Ecto neural progenitor cell (in vitro differentiated cells): ENCODE results near the gene KCNK7.

Source experiments
- DNase-seq: peaks from one replicate; pipeline ENCODE4 v3.0.0-alpha.2; 2018; ENCODE audit warnings: low spot score

Gene KCNK7

DNA sequence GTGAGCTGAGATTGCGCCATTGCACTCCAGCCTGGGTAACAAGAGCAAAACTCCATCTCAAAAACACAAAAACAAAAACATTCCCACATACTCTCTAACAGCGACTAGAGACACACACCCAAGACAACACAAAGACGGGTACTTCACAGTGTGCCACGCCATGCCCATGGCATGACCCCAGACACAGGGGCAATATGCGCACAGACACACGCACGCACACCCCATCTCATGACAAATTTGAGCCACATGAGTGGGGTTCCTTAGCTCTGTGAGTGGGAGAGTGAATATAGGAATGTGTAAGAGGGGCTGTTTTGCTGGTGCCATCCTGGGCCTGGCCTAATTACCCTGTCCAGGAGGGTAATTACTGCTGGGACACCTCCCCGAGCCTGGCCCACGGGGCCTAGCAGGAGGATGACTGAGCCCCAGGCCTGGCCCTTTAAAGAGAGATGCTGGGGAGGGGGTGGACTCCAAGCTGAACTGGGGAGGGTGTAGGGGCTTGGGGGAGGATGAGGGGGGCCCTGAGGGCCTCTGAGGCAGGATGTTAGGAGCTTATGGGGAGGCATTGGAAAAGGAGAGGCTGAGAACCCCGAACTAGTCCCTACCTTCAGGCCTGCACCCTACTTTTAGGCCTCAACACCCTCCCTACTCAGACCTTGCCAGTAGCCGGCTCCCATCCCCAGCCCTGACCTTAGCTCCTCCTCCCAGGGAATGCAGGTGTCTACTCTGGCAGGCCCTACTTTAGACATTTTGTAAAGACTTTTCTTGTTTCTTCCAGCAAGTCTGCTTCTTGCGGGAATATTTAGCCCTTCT, 38.9 kb downstream of the KCNK7 start:
- DNase-seq, result no peak

DNA sequence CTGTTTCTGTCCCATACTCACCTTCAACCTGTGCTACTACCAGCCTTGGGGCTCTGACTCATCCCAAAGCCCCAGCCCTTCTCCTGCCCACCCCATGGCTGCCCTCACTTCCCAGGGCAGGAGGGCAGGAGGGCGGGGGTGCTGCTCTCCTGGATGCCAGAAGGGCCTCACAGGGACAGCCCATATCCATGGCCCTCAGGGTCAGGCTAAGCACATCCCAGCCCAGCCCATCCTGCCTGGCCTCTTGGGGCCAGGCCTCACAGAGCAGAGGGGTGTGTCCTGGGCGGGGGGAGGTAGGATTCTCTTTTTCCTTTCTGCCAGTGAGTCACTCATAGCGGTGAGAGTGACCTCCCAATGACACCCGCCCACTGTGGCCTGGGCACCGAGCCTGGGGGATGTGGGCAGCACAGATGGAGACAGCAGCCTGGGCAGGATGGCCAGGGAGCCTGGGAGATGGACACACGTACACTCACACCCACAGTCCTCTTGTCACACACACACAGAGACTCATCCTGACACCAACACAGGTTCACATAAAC, 39.8 kb downstream of the KCNK7 start:
- no peak for DNase-seq

DNA sequence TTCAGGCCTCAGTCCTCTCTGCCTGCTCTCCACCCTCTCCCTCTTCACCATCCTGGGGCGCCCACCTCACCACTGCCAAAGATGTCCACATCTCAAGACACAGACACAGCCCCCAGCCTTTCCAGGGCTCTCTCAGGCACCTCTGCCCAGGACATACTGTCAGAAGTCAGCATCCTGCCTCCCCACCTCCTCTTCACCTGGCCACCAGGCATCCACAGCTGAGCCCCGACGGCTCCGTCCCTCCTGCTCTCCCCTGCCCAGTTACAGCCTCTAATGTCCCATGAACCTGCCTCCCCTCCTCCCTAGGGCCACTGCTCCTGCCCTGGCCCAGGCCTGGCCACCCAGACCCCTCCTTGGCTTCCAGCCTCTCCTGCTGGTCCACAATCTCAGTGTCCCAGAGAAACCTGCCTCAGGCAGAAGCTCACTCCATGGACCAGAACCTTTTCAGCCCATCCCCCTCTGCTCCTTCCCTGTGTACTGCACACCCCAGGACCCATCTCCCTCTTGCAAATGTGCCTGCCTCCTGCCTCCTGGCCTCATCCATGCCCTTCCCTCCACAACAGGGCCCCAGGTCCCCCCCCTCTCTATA, 40.7 kb downstream of the KCNK7 start:
- DNase-seq, result no peak

DNA sequence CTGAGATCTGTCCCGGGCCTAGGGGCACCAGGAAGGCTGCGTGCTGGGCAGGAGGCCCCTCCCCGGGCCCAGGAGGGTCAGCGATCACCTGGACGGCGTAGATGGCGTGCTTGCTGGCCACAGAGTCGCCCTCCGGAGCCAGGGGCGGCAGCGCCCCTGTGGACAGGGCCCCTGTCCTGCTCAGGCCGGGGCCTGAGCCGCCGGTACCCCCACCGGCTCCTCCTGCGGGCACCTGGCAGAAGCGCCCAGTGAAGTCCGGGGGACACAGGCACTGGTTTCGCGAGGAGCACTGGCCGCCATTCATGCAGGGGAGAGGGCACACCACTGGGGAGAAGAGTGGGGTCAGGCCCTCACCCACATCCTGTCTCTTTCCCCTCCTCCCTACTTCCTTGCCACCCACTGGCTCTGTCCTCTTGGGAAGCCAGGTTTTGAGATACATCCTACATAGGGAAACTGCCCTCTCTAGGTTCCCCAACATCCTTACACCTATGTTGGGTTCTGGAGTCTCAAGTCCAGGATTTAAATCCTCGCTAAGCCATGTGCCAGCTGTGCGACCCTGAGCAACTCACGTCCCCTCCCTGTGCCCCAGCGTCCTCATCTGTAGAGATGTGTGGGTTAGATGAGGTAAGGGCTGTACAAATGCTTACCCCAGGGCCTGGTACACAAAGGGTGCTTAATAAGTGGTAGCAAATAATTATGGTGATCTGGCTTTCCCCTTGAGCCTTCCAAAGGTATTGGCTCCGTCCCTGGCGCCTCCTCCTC, 41.4 kb downstream of the KCNK7 start:
- no peak for DNase-seq

DNA sequence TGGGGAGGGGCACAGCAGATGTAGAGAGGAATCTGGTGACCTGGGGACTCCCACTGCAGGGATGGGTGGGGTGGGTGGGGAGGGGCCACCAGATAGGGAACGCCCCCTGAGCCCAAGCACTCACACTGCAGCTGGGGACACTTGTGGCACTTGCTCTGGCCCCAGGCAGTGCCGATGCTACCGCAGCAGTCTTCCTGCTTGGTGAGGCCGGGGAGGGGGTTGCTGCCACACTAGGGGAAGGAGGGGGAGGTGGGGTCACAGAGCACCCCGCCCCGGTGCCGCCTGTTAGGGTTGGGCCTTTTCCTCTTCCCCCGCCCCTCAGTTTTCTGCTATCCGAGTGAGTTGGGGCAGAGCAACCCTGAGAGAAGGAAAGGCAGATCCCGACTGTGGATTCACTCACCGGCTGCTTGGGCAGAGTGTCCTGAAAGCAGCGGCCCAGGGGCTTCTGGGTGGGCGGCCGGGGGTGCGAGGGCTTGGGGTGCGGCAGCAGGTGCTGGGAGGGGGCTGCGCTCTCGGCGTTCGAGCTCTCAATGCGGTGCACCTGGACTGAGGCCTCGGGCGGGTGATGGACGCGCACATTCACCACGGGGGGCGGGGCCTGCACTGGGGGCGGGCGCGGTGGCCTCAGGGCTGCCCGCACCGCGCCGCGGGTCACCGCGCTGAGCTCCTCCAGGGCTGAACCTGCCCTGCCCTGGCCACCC, 42.1 kb downstream of the KCNK7 start:
- DNase-seq, result peak; percentile 75

DNA sequence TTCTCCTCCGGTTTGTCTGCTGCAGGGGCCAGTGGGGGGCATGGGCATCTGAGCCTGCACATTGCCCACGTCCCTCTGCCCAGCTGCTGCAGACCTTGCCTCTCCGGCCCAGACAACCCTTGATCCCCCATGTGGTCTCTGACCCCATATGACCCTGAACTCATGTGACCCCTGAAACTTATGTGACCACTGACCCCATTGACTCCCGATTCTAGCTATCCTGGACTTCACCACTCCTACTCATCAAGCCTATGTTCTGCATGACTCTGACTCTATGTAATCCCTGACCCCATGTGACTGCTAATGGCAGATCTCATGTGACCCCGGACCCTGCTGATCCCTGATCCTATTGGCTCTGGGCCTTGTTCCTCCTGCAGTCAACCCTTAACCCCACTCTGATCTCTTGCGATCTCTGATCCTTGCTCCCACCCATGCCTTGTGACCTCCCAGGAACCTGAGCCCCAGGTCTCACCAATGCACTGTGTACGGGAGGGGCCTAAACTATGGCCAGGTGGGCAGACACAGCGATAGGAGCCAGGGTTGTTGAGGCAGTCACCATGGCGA, 43.1 kb downstream of the KCNK7 start:
- DNase-seq, result no peak

DNA sequence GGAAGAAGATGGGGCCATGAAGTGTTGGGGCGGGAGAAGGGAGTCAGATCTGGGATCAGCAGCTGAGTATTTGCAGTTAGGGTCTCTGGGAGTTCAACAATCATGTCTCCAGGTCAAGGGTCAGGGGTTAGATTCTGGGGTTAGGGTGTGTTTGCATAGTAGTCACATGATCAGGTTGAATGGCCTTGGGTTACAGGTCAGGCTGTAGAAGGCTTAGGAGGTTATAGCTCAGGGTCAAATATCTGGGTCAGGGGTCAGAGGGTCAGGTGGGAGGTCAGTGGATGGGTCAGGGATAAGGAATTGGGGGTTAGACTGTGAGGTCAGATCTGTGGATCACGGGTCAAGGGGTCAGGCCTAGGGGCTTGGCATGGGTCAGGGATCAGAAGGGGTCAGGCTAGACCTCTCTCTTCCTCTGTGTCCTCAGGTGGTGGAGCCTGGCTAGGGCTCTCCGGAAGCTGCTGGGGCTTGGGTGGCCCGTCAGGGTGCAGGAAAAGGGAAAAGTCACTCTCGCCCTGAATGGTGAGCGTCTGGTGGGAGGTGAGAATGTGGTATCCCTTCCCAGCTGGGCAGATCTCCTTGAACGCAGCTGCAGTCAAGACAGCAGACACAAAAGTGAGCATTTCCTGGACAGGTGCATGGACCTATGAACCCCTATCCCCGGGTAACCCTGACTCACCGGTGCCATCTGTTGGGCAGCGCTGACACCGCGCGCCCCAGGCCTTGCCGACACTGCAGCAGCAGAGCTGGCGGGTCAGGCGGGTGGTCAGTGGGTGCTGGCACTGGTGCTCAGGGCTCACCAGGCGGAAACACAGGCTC, 43.8 kb downstream of the KCNK7 start:
- peak; percentile 69 for DNase-seq

DNA sequence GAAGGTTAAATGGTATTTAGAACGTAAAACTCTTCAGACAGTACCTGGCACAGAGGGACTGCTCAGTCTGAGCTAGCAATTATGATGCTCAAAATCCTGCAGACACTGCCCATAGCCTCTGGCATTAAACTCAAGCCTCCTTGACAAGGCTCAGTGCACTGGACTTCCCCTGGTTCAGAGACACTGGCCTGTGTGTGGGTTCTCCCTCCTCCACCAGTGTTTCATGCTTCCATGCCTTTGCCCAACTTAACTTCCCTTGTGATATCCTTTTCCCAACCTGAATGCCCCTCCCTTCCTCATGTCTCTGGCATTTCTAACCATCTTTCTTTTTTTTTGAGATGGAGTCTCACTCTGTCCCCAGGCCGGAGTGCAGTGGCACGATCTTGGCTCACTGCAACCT, 46.5 kb downstream of the KCNK7 start:
- no peak for DNase-seq

DNA sequence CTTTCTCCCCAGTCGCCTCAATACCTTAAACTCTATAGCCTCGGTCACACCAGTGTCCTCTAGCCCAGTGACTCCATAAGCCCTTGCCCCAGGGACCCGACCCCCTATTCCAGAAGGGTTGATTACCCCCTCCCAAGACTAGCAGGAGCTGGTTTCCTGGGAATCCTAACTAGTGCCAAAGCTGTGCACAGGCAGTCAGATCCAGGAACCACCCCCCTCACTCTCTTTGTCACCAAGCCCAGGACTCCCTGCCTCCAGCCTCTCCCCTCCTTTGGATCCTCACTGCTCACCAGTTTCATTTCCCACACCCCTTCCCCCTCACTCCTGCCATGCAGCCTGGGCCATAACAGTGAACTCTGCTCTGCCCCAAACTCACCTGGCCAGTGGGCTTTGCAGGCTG, 47.2 kb downstream of the KCNK7 start:
- no peak for DNase-seq

DNA sequence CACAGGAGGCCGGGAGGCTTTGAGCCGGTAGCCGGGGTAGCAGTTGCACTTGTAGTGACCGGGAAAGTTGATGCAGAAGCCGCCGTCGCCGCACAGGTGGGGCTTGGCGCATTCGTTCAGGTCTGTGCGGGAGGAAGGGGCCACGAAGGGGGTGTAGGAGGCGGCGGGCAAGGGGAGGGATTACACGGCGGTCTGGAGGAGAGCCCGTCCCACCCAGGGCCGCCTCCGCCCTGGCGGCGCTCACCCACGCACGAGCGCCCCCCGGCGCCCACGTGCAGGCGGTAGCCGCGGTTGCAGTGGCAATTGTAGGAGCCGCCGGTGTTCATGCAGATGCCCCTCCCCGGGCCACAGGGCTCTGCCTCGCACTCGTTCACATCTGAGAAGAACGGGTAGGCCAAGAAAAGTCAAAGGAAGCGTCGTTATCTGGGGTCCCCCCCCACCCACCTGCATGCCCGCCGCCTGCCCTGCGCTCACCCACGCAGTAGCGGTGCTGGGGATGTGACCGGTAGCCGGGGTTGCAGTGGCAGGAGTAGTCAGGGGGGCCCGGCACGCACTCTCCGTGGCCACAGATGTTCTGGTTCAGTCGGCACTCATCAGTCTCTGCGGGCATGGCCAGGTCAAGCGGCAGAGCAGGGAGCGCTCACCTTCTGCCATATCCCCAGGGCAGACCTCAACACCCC, 48.0 kb downstream of the KCNK7 start:
- DNase-seq, result no peak

DNA sequence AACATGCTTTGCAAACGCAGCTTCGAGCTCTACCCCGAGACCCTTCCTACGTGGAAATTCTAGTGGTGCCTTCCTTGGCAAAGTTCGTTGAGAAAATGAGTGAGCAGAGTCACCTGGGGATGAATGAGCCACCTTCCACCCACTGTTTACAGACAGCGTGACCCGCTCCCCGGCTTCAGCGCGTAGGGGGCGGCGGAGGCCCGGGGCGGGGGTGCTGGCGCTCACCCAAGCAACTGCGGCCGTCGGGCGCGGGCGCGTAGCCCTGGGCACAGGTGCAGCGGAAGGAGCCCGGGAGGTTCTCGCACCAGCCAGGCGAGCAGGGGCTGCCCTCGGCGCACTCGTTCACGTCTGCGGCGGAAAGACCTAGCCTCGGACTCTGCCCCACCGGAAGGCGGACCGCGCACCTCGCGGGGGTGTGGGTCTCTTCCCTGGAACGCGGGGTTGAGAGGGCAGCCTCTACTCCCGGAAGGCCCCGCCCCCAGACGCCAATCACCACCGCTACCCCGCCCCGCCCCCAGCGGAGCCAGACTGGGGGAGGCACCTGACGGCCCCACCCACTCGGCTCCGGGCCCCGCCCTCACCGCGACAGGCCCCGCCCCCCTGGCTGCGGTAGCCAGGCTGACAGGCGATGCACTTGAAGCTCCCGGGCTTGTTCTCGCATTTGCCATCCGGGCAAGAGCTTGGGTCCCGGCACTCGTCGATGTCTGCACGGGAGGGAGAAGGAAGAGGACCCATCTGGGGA, 49.2 kb downstream of the KCNK7 start:
- peak; percentile 95 for DNase-seq

DNA sequence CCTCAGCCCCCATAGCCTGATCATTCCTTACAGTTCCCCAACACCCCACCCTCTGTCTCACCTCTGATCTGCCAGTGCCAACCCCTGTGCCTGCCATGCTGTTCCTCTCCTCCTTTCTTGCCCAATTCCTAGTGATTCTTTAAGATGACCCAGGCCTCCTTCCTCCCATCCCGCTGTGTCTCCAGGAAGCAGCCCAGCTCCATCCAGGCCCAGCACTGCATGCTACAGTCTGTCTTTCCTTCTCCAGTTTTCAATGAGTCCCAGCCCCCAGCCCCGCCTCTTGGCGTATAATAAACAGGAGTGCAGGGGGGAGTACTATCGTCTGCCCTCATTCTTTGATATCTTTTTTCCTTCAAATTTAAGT, 49.8 kb downstream of the KCNK7 start:
- DNase-seq, result no peak
